Measurements from ENCODE around the gene CDC42EP3. TPM values are rescaled to one million over a fixed set of nuclear protein-coding genes. Genes with fewer than 3 reads are reported as not detected.

CDC42EP3 gene
- total RNA-seq, 2 donors from 2014 or later = 44.3 to 81.4 TPM

DNA sequence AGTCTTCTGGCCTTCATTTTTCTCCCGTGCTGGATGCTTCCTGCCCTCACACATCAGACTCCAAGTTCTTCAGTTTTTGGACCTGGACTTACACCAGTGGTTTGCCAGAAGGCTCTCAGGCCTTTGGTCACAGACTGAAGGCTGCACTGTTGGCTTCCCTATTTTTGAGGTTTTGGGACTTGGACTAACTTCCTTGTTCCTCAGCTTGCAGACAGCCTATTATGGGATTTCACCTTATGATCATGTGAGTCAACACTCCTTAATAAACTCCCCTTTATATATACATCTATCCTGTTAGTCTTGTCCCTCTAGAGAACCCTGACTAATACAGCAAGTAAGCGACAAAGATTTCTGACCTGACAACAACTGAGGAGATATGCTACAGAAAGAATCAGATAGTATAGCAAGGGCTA, 7.2 kb downstream of the CDC42EP3 start:
- intact Hi-C loops (cut with DNase I) = loop anchor here (10.0 kb wide), 2 partner anchors 211 to 249 kb away; no protein-coding TSS in a partner anchor
- ATAC-seq (no peak), DNase-seq (no peak)

DNA sequence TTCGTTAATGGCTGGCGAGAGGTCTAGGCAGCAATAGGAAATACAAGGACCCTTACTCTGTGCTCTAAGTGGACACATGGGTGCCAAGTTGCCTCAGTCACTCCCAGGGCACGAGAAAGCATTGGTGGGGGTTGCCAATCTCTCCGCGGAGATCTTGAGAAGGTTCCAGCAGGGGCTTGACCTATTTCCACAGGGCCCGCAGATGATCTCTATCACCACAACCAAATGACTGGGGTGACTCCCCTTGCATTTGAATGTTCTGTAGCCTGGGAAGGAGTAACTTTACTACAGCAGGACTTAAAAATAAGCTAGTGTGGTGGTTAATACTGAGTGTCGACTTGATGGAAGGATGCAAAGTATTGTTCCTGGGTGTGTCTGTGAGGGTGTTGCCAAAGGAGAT, 8.1 kb downstream of the CDC42EP3 start:
- intact Hi-C loops (cut with DNase I) = loop anchor here (10.0 kb wide), 2 partner anchors 211 to 249 kb away; no protein-coding TSS in a partner anchor
- ATAC-seq = no peak
- DNase-seq = no peak

DNA sequence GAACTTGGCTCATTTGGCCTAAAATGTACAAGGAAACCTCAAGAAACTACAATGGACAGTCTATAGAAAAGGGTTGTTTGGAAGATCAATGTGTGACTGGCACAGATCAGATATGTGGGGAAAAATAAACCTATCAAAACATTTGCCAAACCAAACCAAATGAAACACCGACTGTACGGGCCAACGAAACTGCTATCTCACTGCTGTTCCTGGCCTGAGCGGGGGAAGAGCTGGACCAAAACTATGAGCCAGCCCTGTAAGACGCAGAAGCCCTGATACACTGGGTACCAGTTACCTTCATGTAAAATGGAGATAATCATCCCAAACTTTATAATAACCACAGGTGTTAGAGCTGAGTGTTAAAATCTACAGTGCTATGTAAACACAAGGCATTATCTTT, 11.7 kb downstream of the CDC42EP3 start:
- intact Hi-C loops (cut with DNase I) = loop anchor here (10.0 kb wide), 2 partner anchors 215 to 245 kb away; no protein-coding TSS in a partner anchor
- ATAC-seq = peak in 1 of 2 donors; percentile 52
- DNase-seq = no peak

DNA sequence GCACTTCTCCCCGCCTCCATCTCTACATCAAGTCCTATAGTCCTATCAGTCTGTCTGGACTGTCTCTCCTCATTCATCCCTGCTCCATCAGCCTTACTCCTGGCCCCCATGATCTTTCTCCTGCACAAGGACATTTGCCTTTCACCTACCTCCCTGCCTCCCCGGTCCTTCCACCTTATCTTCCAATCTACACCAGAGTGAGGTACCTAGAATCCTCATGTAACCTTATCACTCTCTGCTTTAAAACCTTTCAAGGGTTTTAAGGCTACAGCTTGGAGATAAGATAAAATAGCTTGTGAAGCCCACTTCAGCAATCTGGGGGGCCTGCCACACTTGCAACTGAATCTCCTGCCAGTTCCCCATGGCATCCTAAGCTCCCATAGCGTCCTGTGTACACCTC, 12.8 kb downstream of the CDC42EP3 start:
- intact Hi-C loops (cut with DNase I) = no loop called here
- no peak for ATAC-seq
- DNase-seq = no peak

DNA sequence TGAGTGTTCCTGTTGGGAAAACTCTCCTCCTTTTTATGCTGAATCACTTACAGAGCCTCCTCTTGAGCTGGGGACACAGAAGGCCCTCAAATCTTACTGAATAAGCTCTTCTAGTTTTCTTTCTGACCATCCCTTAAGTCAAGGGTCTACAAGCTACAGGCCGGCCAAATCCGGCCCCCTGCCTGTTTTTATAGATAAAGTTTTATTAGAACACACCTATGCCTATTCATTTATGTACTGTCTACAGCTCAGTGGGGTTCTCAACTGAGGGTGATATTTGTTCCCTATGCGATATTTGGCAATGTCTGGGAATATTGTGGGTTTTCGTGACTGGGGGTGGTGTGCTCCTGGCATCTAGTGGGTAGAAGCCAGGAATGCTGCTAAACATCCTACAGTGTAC, 14.0 kb downstream of the CDC42EP3 start:
- ATAC-seq = no peak
- intact Hi-C loops (cut with DNase I) = no loop called here

DNA sequence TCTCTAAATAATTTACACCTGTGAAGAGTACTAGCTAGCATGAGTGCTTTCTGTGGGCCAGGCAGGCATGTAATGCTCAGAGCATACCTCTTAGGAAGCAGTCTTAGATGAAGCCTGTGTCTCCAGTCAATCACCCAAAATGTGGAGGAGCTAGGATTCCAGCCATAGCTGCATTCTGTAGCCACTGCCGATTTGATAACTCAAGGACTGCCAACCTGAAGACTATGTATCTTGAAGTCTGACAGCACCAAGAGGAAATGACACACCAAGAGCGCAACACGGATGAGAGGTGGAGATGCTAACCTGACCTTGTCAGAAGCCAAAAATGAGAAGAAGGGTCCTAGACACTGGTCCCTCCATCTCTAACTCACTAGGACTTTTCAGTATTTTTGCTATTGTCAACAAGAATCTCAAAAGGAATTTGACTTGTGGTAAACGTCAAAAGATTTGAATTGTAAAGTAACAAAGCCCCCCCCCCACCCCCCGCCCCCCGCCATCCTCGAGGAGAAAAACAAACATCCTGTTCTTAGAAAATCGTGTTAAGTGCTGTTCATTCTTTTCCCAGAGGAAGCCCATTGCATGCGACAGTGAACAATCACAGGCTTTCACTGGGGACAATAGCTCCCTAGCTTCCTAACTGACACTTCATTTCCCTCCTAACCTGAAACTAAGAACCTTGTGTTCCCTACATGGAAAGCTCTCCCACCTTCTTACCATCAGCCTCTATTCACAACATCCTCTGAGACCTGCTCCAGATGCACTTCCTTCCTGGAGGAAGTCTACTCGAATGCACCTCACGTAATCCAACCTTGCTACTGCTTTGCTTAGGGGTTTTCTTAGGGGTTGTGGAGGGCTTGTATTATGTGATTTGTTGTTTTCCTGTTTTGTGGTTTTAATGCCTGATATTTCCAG, 14.7 kb downstream of the CDC42EP3 start:
- ATAC-seq (peak in 1 of 2 donors; percentile 10), DNase-seq (no peak)
- intact Hi-C loops (cut with DNase I) = no loop called here

More for the DNA sequence above, 14.0 kb downstream of the CDC42EP3 start:
- no peak for DNase-seq

DNA sequence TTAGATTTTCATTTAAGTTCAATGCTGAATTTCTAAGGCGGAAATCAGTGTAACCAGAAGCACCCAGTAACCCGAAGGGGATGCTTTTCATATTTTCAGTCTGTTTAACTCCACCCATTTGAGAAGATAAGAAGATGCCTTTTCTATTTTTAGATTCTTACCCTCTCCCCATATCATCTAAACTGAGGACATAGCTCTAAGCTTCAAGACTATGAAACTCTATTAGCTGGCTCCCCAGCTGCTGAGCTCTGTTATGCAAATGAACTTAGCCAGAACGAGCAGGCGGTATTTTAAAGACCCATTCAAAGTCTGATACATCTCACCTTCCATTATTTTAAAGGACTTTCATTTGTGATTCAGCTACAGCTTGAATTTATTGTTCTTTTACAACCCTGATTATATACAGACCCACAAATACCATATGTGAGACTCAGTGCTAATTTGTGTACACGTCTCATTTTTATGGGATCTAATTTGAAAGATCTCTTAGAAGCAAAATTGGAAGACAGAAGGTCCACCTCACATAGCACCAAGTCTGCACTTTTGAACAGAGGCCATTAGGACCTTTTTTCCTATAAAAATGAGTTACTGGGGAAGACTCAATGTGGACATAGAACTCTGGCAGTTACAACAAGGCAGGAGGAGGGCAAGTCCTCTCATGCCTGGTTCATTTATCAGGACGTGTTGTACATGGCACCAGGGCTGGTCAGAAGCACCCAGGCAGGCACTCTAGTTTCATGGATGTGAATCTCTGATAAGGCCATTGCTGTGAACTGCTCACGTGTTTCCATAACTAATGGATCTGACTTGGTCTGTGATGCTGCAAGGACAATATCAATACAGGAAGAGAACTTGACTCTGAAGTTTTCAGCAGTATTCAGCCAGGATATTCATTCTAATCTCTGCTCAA, 16.3 kb downstream of the CDC42EP3 start:
- no peak for DNase-seq
- intact Hi-C loops (cut with DNase I) = no loop called here
- peak; percentile 66 to 81 for ATAC-seq

DNA sequence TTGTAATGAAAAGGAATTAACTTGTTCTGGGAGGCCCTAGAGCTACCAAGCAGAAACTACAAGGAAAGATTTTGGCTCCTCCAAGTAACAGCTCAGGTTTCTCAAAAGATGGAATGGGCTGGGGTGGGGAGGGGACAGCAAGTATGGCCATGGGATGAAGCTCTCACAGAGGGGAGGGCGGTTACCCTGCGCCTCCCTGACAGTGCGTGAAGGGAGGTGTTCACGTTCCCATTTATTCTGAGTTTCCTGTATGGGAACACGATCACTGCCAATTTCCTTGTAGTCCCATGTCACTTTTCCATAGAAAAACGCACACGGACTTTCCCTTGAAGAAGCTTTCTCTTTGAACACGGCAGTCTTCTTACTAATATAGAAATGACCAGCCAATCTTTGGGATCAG, 17.0 kb downstream of the CDC42EP3 start:
- ATAC-seq (peak in 1 of 2 donors; percentile 4), DNase-seq (no peak)
- intact Hi-C loops (cut with DNase I) = no loop called here

DNA sequence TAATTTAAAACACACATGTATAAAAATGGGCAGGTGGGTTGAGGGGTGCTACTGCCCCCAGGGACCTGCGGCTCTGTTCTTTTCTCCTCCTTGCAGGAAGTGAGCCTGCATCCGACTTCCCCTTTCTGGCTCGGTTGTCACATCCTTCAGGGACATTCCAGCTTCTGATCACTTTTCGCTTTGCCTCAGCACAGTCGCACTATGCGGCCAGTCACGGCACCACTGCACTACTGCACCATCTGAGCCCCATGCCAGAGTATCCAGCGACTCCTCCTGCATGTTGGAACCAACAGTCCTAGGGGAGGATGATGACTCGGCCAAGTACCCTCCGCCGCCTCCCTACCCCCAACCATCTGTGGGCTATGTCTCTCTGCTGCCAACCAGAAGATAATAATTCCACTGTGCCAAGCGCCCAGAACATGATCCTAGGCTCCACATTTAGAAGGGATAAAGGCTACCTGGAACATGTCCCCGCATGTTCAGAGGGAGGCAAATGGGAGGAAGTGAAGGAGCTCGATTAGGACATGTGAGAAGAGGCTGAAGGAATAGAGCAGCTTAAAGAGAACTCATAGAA, 17.6 kb downstream of the CDC42EP3 start:
- intact Hi-C loops (cut with DNase I) = no loop called here
- DNase-seq (peak; percentile 57), ATAC-seq (peak; percentile 53 to 85)

DNA sequence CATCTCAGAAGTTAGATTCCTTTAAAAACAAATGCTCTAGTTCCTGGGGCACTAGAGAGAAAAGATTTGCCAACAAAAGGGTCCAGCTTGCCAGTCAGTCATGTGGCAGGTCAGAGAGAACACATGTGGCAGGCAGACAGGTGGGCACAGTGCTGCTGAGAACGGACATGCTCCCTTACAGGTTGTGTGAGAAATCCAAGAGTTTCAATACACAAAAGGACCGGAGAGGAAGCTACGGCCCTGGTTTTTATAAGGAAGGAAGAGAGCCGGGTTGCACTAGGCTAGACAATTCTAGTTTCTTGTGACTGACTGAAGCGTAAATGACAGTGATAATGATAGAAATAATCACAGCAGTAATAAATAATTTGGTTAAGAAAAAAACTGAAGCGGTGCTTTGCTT, 18.3 kb downstream of the CDC42EP3 start:
- DNase-seq = no peak
- no peak for ATAC-seq
- intact Hi-C loops (cut with DNase I) = no loop called here

DNA sequence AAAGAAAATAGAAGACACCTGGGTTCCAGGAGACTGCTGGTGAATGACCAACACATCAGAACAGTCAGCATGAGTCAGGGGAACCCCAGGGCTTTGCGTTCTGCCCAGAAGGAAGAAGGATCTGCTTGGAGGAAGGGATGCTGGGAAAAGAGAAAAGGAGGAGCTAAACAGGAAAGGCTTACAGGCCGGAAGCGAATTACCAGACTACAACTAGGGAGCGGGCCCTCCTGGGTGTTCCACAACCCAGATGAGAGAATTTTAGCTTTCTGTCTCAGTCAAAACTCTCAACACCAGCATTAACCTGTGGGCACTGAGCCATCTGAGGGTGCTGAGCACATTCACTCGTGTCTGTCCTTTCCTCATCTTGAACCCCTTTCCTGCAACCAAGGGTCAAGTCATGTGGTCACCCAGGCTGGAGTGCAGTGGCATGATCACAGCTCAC, 19.2 kb downstream of the CDC42EP3 start:
- ATAC-seq (peak in 1 of 2 donors; percentile 7), DNase-seq (no peak)
- intact Hi-C loops (cut with DNase I) = no loop called here

DNA sequence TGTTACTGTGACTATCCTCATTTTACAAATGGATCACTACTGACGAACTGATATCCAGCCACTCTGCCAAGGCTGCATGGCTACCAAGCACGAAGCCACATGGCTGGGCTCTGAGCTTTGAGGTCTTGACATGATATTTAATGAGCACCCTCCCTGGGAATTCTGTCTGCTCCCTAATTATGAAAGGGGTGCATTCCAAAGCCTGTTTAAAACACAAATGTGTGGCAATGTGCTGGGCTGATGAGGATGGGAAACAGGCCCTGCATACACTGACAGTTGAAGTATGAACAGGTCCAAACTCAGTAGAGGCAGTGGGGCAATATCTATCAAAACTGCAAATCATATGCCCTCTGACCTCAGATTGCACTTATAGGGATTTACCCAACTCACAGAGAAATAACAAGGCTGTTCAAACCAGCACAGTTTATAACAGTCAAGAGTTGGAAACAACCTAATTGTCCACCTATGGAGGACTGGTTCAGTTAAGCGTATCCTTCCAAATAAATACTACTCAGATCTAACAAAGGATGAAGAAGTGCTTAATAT, 20.8 kb downstream of the CDC42EP3 start:
- DNase-seq (no peak), ATAC-seq (no peak)
- intact Hi-C loops (cut with DNase I) = no loop called here

DNA sequence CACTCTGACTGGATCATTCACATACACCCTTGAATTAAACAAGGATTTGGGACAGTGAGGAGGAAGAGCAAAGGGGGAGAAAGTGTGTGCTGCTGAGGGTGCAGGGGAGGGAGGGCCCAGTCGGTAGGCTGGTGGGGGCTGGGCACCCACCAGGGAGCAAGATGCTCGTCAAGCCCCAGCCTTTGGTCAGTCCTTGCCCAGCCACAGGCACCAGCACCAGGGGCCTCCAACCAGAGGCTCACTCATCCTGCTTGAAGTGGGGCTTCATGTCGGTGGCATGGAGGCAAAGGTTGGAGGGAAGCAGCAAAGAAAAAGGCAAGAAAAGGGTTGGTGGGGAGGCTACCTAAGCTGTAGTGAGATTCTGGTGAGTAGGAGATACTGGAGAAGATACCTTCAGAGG, 21.9 kb downstream of the CDC42EP3 start:
- intact Hi-C loops (cut with DNase I) = no loop called here
- DNase-seq = no peak
- ATAC-seq = no peak

DNA sequence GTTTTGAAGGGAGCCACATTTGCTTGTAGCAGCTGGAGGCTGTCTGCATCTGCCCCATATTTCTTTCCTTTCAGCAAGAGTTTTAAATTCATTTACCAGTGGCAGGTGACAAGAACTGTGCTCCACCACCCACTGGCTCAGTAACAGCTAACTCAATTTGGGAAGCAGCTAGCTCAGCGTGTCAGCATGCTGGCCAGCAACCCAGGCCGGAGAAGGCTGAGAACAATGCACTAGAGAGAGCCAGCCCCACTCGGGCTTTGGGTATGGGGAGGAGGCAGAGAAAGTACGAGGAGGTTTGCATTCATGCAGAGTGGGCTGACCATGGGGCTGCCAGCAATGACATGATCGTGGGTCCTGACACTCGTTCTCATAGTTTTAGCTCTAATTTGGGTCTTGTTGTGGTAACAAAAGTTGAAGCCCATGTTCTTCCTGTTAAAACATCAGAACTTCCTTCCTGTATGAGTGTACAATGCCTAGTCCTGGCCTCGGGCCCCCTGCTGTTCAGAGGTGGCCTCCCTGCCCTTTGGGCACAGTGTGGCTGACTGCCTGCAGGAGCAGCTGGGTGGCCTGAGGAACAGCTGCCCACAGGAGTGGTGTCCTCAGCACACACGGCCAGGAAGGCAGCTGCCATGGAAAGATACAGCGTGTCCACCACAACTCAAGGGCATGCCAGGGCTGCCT, 23.0 kb downstream of the CDC42EP3 start:
- peak; percentile 72 for DNase-seq
- intact Hi-C loops (cut with DNase I) = no loop called here
- peak; percentile 60 to 88 for ATAC-seq

DNA sequence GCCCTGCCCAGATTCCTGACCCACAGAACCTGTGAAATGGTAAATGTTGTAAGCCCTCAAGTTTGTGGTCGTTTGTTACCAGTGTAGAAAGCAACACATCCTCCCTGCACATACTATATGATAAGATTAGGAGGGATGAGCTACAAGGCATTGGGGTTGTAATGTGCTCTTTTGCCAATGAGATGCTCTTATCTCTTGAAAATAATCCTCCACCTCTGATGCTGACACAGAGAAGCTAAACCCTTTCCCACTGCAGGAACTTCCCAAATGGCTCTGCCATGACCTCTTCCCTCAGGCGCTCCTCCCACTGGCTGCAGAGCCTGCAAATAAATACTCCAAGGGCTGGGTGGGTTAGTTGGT, 23.5 kb downstream of the CDC42EP3 start:
- intact Hi-C loops (cut with DNase I) = no loop called here
- no peak for DNase-seq
- ATAC-seq = peak in 1 of 2 donors; percentile 3

DNA sequence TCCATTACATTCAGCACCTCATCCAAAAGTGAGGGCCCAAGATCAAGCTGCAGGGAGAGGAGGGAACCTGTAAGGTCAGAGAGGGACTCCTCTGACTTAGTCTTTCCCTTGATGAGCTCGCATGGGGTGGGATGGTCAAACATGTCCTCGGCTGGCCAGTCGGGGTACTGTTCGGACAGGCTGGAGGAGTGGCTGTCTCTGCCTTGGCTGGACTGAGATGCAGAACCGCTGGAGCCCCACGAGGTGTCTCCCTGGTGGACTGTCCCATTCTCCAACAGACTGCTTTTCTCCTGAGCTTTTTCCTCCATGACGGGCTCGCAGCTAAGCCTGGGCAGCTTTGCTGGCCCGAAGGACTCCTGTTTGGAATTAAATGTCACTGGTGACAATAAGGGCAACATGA, 25.6 kb downstream of the CDC42EP3 start:
- intact Hi-C loops (cut with DNase I) = no loop called here
- no peak for ATAC-seq
- no peak for DNase-seq

DNA sequence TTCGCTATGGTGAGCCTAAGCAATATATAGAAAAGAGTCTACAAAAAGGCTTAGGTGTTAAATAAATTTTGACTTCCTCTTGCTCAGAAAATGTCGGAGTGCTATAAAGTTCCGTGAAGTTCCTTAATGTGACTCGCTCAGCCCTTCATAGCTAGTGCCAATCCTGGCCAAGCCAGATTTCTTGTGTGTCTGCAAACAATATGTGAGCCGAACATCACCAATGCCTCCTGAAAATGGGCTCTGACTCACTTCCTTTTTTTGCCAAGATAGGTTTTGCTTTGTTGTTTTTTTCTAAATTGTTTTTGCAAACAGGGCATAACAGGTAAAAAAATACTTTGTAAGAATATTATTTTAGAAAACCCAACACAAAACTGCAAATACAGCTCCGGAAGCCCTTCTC, 26.1 kb downstream of the CDC42EP3 start:
- intact Hi-C loops (cut with DNase I) = no loop called here
- DNase-seq (no peak), ATAC-seq (no peak)

DNA sequence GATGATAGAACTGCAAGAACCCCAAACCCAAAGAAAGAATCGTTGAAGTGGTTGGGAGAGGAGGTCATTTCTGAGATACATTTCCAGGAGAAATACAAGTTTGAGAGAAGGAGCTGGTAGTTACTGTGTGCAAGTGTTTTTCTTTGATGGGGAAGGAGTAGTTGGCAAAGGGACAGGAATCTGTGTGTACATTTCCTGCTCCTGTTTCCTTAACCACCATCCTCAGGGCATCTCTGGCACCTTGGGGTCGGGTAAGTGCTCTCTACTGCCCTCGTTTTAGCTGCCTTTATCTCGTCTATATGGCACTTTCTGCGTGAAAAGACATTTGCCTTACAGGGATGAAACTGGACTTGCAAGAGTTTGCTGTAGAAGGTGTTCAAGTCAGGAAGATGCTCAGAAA, 27.3 kb downstream of the CDC42EP3 start:
- intact Hi-C loops (cut with DNase I) = no loop called here
- ATAC-seq (no peak), DNase-seq (no peak)

DNA sequence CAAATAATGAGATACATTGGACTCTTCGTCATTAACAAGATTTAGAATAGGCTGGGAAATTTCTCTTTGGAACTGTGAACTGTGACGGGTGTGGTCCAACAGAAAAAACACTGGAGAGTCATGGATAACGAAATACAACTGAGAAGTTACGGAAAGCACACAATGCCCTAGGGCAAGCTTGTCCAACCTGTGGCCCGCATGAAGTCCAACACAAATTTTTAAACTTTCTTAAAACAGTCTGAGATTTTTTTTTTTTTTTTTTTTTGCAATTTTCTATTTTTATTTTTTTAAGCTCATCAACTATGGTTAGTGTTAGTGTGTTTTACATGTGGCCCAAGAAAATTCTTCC, 27.7 kb downstream of the CDC42EP3 start:
- intact Hi-C loops (cut with DNase I) = no loop called here
- no peak for DNase-seq
- no peak for ATAC-seq

Data from left cardiac atrium (tissue), 4 donors.